G401 (cell line): ENCODE results near the gene BEGAIN. TPM values are rescaled to one million over a fixed set of nuclear protein-coding genes. Genes with fewer than 3 reads are reported as not detected.

ENCODE experiments used
- DNase-seq: peaks from one replicate; pipeline ENCODE4 v3.0.0-alpha.2; 2015; ENCODE audit warnings: low spot score
- in situ Hi-C: cut with HindIII; loops from 2 replicates; pipeline ENCODE4 v1.10.0; 2016; ENCODE audit warnings: low sequenced_read_pairs, mixed read lengths
- total RNA-seq: library from RNA; depleted of rRNA; stranded (reverse); fragments of >200 nt; shearing (Covaris generic); gene quantifications from 2 replicates; pipeline ENCODE4 v1.2.3, GENCODE V29; 2014

BEGAIN gene
- total RNA-seq, 1 experiment from 2014 or later = 1.3 TPM

GRCh38 chr14:100604709-100605108 is 17.5 kb upstream of the BEGAIN start:
- in situ Hi-C loops = no loop called here
- peak; percentile 85 for DNase-seq

DNA sequence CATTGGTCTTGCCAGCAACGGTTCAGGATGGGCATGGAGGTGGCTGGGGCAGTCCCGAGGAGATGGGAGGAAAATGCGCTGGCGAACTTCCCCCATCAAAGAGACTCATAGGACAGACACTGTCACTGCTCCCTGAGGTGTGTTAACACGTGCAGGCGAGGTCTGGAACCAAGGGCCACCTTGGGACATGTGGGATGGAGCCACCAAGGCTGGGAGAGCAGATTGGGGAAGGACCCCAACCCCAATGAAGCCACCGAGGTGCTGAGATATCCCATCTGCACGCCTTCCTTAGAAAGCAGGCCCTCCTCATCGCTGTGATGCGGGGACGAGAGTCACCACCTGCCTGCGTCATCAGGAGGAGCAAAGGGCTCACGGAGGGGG is 16.9 kb upstream of the BEGAIN start:
- in situ Hi-C loops = no loop called here
- no peak for DNase-seq

GRCh38 chr14:100603341-100604120 is 16.3 kb upstream of the BEGAIN start:
- DNase-seq = no peak

GRCh38 chr14:100602621-100603230 is 15.5 kb upstream of the BEGAIN start:
- DNase-seq = no peak
- in situ Hi-C loops = no loop called here

More at GRCh38 chr14:100603341-100604120, 16.3 kb upstream of the BEGAIN start:
- in situ Hi-C loops = no loop called here

GRCh38 chr14:100601914-100602313 is 14.7 kb upstream of the BEGAIN start:
- in situ Hi-C loops = no loop called here

GRCh38 chr14:100601064-100601463 is 13.8 kb upstream of the BEGAIN start:
- in situ Hi-C loops = no loop called here
- DNase-seq = no peak

More at GRCh38 chr14:100601914-100602313, 14.7 kb upstream of the BEGAIN start:
- no peak for DNase-seq

GRCh38 chr14:100599981-100600380 is 12.8 kb upstream of the BEGAIN start:
- no peak for DNase-seq
- in situ Hi-C loops = no loop called here

DNA sequence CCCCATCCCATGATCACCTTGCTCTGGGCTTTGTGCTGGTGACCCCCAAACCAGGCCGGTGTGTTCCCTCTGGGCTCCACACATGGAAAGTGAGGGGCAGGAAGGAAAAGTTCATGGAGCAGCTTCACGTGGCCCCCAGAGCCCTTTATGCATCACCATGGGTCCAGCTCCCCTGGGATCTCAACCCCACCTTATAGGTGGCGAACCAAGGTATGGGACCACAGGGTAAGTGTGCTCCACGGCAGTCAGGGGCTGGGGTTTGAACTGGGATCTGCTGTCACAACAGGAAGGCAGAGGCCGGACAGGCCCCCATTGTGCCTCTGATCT is 7.4 kb upstream of the BEGAIN start:
- in situ Hi-C loops = no loop called here
- no peak for DNase-seq

DNA sequence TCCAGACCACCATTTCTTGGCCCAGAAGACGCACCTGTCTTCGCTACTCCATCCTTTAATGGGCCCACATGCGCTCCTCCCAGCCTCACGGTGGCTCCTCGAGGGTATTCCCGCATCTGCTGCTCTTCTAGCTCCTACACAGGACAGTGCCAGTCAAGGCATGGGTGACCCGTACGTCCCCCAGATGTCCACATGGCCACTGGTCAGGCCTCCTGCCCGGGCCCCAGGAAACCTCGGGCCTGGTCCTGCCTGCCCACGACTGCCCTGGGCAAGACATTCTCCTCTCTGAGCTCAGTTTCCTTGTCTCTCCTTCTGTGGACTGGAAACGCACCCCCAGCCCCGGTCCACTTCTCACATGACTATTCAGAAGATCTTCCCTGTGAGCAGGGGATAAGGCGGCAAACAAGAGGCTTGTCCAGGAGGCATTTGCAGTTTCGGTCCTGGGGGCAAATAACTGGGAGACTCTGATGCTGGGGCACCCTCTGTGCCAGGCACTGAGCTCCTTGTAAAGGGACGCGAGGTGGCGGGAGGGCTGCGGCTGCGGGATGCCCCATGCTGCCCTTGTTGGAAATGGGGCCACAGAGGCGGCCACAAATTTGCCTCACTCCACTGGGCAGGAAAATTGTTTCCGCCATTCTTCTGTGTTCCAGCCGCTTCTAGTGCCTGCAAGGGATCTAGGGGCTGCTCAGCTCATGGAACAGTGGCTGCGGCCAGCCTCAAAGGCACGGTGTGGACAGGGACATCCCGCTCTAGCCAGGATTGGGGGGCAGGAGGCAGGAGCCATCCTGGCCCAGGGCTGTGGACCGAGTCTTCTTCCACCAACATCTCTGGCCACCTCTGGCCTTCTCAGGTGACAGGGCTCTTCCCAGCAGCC is 6.8 kb upstream of the BEGAIN start:
- no peak for DNase-seq
- in situ Hi-C loops = no loop called here

GRCh38 chr14:100592972-100593371 is 5.8 kb upstream of the BEGAIN start:
- no peak for DNase-seq
- in situ Hi-C loops = no loop called here

- in situ Hi-C loops = no loop called here
- DNase-seq = no peak
Observed at GRCh38 chr14:100592461-100592891, 5.3 kb upstream of the BEGAIN start.

DNA sequence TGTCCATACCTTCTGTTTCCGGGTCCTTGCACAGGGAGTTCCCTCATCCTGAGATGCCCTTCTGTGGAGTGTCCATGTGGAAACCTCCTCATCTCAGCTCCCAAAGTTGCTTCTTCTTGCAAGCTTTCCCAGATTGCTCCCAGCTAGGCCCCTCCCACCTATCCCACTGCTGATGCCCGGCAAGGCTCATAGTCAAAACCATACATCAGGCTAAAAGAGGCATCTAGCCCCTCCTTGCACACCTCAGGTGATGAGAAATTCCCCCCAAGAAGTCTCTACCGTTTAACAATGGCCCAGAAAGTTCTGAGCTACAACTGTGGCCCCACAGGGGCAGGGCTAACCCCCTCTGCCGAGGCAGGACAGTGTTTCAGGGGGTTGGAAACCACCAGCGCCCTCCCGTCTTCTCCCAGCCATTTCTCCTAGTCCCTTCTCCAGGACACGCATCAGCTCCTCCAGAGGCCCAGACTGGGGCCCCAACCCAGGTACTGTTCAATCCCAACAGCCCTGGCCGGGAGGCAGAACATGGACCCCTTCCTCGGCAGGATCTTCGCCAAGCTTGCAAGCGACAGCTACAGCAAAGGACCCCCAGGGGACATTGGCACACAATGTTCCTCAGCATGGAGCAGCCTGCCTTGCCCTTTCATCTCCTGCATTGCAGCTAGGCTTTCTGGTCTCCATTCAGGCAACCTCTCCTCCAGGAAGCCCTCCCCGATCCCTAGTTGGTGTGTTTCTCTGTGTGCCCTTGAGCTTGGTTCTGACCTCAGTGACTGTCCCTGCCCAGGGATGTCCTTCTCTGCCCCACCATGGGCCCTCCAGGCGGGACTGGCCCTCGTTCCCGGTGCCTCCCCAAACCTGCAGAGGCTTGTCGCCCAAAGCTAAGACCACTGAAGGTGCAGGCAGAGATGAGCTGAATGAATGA is 4.5 kb upstream of the BEGAIN start:
- in situ Hi-C loops = no loop called here
- DNase-seq = no peak

DNA sequence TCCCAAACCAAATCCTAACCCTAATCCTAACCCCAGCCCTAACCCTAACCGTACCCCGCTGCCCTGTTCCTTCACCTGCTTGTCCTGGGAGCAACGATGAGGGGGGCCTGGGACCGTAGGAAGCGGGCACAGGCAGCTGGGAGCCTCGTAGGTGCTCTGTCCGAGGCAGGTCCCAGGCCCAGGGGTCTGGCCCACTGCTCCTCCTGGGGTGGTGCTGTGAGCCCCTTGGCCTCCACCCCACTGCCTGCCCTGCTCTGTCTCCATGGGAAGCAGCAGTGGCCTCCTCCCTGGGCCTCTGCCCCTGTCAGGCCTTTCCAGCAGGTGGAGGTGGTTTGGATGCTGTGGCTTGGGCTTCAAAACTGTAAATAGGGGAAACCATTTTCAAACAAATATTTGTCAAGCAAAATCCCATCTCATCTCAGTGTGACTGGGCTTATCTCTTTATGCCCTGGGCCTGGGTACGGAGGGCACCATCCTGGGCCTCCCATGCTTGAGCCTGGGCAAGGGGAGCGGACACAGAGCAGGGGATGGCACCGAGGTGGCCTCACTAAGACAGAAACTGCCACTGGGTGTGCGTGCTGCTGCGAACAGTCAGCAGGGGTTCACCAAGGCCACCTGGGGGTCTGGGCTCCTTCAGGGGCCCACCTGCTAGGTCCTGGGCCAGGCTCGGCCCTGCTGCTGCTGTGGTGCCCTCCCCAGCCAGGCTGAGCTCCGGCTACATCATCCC is 3.7 kb upstream of the BEGAIN start:
- no peak for DNase-seq
- in situ Hi-C loops = no loop called here

DNA sequence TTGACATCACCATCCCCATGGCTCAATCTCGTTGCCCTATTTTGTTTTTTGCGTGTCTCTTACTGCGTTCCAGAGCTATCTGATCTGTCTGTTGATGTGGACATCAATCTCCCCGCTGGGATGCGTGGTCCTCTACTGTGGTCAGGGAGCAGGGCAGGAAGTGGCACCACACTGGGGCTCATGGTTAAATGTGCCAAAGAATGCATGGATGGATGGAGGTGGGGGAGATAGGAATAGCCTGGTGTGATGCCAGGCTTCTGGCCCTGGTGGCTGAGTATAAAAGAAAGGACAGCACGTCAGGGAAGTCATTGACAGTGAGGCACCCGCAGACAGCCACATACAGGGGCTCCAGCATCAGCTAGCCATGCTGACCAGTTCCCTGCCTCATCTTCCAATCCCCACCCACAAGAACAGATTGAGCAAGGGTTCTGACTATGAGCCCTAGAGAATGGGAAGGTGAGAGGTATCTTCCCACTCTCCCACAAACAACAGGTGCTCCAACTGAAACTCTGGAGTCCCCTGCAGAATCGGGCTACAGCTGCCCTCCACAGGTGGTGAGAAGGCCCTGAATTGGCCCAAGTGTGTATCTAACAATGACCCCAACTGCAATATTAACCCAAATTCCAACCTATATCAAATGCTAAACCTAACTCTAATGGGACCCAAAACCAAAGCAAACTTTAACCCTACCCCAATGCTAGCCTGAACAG is 2.7 kb upstream of the BEGAIN start:
- in situ Hi-C loops = no loop called here

GRCh38 chr14:100589071-100589759 is 2.0 kb upstream of the BEGAIN start:
- DNase-seq = peak; percentile 65
- in situ Hi-C loops = no loop called here

More for the DNA sequence above, 2.7 kb upstream of the BEGAIN start:
- DNase-seq = peak; percentile 47

- in situ Hi-C loops = no loop called here
- DNase-seq = peak; percentile 91
Observed at GRCh38 chr14:100588671-100589070, 1.5 kb upstream of the BEGAIN start.

GRCh38 chr14:100587763-100588411 is 670 bp upstream of the BEGAIN start:
- DNase-seq = no peak
- in situ Hi-C loops = no loop called here
